ENCODE measurements around the gene GLS.
"Not testable (repeated sequence)": the region's sequence is repeated elsewhere in the genome, so short reads cannot be mapped to it uniquely, and the experiment has no call there.

Gene GLS

DNA sequence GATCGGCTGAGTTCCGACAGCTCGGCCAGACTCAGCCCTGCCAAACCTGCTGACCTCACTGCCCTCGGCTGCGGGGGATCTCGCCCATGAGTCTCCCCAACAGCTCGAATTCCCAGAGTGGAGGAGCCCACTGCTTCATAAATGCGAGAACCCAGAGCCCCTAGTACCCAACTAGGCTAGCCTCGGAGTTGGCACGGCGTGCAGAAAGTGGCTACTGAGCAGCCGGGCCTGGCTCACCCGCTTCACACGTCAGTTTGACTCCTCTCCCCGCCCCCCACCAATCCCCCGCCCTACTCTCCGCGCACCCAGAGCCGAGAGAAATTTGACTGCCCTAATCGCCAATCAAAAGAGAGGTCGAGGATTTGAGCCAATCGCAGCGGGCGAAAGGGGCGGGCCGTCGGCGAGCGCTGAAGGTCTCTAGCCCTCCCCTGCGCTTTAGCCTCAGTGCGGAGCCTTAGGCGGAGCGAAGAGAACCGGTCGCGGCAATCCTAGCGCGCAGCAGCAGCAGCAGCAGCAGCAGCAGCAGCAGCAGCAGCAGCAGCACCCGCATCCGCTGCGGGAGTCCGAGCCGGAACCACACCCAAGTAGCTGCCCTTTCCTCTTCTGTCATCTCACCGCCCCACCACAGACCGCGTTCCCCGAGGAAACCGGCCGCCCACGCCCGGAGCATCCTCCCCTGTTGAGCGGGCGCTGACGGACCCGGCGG, at the start of gene GLS:
Gene GLS (plus strand): TSS at position 444 of the 706 bp plus-strand sequence. CDS start 264 bp downstream, outside the sequence.
- peak; percentile 98 for DNase-seq

DNA sequence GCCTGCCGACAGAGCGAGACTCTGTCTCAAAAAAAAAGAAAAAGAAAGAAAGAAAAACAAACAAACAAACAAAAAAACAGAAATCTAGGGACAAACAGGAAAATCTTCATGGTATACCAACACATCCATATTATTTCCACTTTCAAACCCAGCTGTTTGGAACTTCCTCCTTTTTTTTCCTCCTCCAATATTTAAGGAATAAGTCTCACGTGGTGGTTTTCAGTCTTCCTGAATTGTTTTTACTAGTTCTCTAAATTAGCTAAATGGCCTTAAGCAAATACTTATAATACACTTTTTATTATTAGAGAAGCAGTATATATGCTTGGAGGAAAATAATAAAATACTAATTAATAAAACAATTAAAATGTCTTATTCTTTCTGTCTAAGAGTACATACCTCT, 48.7 kb upstream of the GLS start:
- DNase-seq: peak; percentile 11

GRCh38 chr2:190834890-190835208, 45.8 kb upstream of the GLS start:
- no peak for DNase-seq

- DNase-seq: no peak
Measured at GRCh38 chr2:190835303-190835930, 45.2 kb upstream of the GLS start.

GRCh38 chr2:190836767-190837166, 43.9 kb upstream of the GLS start:
- DNase-seq: no peak

DNA sequence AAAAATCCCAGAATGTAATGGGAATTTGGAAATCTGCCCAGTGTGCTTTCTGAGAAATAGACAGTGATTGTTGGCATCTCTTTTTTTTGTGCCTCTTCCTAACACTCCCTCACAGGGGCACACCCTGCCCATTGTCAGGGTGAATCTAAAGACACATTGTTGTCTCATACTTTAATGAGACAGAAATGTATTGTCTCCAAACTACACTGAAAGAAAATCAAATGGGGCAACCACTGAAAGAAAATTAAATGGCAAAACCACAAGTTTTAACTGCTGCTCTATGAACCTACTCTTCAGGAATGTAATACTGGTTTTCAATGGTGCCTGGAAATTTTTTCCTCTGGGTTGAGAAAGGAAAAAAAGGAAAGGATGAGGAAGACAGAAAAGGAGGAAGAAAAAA, 43.2 kb upstream of the GLS start:
- DNase-seq: no peak

DNA sequence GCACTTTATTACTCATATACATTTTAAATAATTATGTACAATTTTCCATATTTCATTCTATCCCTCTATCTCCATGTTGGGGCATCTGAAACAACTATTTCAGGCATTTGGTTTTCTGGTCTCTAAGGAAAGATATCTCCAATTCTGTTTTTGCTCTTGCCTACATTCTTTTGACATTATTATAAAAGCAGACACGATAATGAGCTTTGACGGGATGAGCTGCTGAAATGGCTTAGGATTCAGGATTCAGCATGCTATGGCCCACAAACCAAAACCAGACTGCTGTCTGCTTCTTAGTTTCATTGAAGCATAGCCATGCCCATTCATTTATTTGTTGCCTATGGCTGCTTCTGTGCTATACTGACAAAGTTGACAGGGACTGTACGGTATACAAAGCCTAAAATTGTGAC, 42.7 kb upstream of the GLS start:
- no peak for DNase-seq

DNA sequence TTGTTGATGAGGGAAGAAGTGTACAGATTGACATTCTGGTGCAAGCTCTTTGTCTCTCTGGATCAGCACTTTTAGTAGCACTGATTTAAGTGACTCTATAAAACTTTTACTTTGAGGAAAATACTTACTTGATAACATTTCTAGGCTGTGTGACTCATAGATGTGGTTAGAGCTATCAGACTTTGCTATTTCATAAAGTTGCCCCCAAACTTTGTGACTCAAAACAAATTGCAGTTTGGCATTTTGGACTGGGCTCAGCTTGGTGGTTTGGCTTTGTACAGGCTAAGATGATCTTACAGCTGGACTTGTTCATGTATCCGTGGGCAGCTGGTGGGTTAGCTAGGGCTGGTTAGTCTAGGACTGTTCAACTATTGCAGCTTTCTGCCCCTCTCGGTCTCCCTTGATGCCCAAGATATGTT, 42.1 kb upstream of the GLS start:
- DNase-seq: no peak

- DNase-seq: no peak
Measured at GRCh38 chr2:190840569-190841172, 40.0 kb upstream of the GLS start.

DNA sequence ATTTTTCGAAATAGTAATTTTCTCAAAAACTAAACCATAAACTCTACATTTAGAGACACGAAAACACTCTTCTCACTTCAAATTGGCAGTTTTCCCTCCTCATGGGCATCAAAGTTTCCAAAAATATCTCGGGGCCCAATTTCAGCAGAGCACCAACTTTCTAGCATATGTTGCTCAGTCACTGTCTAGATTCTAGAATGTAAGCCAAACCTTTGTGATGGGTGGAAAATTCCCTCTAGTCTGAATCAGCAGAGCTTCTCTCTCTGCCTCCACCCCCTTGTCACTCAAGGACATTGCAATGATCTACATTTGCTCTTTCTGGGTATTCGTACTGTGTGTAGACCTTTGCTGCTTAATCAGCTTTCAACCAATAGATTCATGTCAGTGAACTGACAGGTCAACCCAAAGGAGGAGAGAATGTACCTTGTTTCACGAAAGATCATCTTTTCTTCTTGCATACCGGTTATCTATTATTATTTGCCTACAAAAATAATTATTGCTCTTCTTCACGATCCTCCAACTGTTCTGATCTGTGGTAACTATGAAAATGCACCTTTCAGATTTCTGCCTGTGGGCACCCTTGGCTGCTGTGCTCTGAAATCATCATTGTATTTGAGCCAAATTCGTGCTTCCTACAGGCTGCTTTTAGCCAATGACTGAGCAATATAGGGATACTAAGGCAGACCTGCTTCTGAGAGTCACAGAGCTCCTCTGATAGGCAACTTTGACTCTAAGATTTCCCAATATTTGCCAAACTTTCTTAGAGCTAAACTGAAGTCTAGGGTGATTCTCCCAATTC, 38.7 kb upstream of the GLS start:
- DNase-seq: no peak

- DNase-seq: no peak
Measured at GRCh38 chr2:190842606-190843104, 38.0 kb upstream of the GLS start.

- DNase-seq: peak; percentile 36
Measured at GRCh38 chr2:190843890-190844699, 36.5 kb upstream of the GLS start.

- DNase-seq: peak; percentile 51
Measured at GRCh38 chr2:190844700-190845401, 35.8 kb upstream of the GLS start.

DNA sequence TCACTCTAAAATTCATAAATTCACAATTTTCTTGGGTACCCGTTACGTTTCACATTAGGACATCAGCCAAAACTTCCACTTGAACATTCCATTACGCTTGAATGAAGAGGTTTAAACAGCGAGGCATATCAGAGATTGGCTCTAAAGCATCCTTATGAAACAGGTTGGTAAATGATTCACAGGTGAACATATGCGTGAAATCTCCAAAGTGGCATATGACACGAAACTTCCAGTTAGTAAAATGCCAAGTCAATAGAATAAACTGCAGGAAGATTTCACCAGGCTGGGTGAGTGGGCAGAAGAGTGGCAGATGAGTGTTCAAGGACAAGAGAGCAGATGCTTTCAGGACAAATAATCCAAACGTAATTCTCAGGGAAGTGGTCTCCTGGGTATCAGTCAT, 33.9 kb upstream of the GLS start:
- DNase-seq: no peak

GRCh38 chr2:190847504-190848081, 33.0 kb upstream of the GLS start:
- DNase-seq: peak; percentile 11

- DNase-seq: no peak
Measured at GRCh38 chr2:190849774-190850173, 30.8 kb upstream of the GLS start.

- DNase-seq: not testable (repeated sequence)
Measured at GRCh38 chr2:190853022-190853421, 27.6 kb upstream of the GLS start.

- peak; percentile 67 for DNase-seq
Measured at GRCh38 chr2:190853531-190854383, 26.9 kb upstream of the GLS start.

GRCh38 chr2:190854726-190855125, 25.9 kb upstream of the GLS start:
- DNase-seq: no peak

DNA sequence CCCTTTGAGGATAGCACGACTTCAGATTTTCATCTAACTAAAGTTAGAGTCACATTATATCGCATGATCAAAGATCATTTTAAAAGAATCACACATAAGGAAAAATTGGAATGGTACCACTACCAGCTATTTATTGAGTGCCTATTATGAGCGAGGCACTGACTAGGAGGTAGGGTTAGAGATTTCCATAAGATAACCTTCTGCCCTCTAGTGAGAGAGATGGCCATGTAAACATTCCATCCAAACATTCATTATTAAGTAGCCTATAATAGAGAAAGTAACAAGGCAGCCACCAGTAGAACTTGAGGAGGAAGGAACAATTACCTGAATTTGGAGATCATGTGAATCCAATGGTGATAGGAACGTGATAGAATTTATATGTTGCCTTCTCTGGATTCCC, 25.4 kb upstream of the GLS start:
- no peak for DNase-seq
